NCI-H2107 treated with DMSO at 0.1 percent for 48 hours (cell line): ENCODE results near the gene GALC.
"Not testable (repeated sequence)": the region's sequence is repeated elsewhere in the genome, so short reads cannot be mapped to it uniquely, and the experiment has no call there.

ENCODE experiments used
- DNase-seq: peaks from one replicate; lab custom pipeline; 2025; ENCODE audit not compliant: unreplicated experiment; lab: John Stamatoyannopoulos, UW

Gene GALC

GRCh38 chr14:87992718-87993628 is at the start of gene GALC:
Gene GALC (minus strand): TSS chr14:87993182. CDS start chr14:87993164, 18 bp downstream.
- peak; percentile 87 for DNase-seq

GRCh38 chr14:88040146-88040545 is 47.2 kb upstream of the GALC start:
- no peak for DNase-seq

GRCh38 chr14:88039197-88039596 is 46.2 kb upstream of the GALC start:
- DNase-seq: no peak

- DNase-seq: no peak
Measured at GRCh38 chr14:88037325-88037724, 44.3 kb upstream of the GALC start.

GRCh38 chr14:88036422-88036821 is 43.4 kb upstream of the GALC start:
- DNase-seq: no peak

GRCh38 chr14:88034076-88034475 is 41.1 kb upstream of the GALC start:
- DNase-seq: no peak

- no peak for DNase-seq
Measured at GRCh38 chr14:88032373-88032772, 39.4 kb upstream of the GALC start.

GRCh38 chr14:88030892-88031291 is 37.9 kb upstream of the GALC start:
- DNase-seq: no peak

GRCh38 chr14:88030079-88030478 is 37.1 kb upstream of the GALC start:
- no peak for DNase-seq

GRCh38 chr14:88029500-88029899 is 36.5 kb upstream of the GALC start:
- no peak for DNase-seq

GRCh38 chr14:88026890-88027289 is 33.9 kb upstream of the GALC start:
- no peak for DNase-seq

- no peak for DNase-seq
Measured at GRCh38 chr14:88025313-88025712, 32.3 kb upstream of the GALC start.

GRCh38 chr14:88024252-88025086 is 31.5 kb upstream of the GALC start:
- not testable (repeated sequence) for DNase-seq

- no peak for DNase-seq
Measured at GRCh38 chr14:88023658-88024187, 30.7 kb upstream of the GALC start.

GRCh38 chr14:88017535-88017934 is 24.6 kb upstream of the GALC start:
- DNase-seq: no peak

- DNase-seq: no peak
Measured at GRCh38 chr14:88016768-88017167, 23.8 kb upstream of the GALC start.

- peak; percentile 94 for DNase-seq
Measured at GRCh38 chr14:88013750-88014349, 20.9 kb upstream of the GALC start.

GRCh38 chr14:88012495-88012894 is 19.5 kb upstream of the GALC start:
- no peak for DNase-seq

GRCh38 chr14:88010331-88010730 is 17.3 kb upstream of the GALC start:
- no peak for DNase-seq

GRCh38 chr14:88009486-88009885 is 16.5 kb upstream of the GALC start:
- DNase-seq: no peak

- DNase-seq: no peak
Measured at GRCh38 chr14:88008039-88008742, 15.2 kb upstream of the GALC start.
